Amygdala (tissue), 56 donors: Measurements from ENCODE around the gene NUP54.

Experiments used
- DNase-seq, 56 donors: peaks; one replicate each; lab custom pipeline; 2025; lab: John Stamatoyannopoulos, UW

Gene NUP54

GRCh38 chr4:76074993-76075600 is 73.1 kb downstream of the NUP54 start:
- DNase-seq: peak in 3 of 56 donors; percentile 3 to 8 (median 5)

DNA sequence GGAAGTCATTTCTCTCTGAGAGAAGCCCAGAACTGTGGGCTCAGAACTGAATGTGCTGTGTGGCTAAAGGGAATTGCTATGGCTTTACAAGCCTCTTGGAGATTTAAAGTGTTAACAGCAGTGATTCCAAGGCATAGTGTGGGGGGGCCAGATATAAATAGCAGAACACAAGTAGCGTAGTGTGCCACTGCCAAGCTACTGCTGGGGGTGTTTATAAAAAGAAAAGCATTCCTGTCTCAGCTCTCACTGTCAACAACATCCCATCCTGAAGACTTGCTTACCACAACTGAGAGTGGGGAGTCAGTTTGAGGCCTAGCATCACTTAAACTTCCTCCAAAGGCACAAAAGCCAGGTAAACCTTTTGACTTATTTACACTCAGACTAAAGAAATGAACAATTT is 73.7 kb downstream of the NUP54 start, which contains the start of gene ART3:
Gene ART3, plus strand, starts transcription at position 242 of the 400 bp plus-strand sequence. CDS start 1,181 bp downstream, outside the sequence.
- peak in 16 of 56 donors; percentile 0 to 54 (median 8) for DNase-seq

GRCh38 chr4:76072760-76073159 is 75.4 kb downstream of the NUP54 start:
- DNase-seq: no peak

DNA sequence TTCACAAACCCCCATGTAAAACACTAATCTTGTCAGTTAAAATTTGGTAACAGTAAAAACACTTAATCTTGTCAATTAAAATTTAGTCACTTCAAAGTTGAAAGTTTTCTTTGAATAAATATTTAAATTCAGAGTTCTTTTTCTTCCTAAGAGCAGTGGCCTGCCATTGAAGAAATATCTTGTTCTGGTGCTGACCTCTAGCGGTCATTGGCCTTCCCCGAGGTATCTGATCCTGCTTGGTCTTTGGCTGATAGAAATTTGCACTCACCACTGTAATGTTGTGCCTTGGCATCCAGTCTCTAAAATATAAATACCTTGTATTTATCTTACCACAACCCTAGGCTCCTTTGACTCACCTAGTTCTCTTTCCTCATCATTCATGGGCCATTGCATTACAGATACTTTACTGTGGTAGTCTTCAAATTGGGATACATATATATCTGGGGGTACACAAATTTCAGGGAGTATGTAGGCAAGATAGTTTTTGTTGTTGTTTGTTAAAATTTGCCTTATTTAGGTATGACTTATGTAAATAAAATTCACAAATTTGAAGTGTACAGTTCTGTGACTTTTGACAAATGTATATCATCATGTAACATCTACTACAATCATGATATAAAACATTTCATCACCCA is 80.4 kb downstream of the NUP54 start:
- peak in 43 of 56 donors; percentile 1 to 83 (median 35) for DNase-seq

DNA sequence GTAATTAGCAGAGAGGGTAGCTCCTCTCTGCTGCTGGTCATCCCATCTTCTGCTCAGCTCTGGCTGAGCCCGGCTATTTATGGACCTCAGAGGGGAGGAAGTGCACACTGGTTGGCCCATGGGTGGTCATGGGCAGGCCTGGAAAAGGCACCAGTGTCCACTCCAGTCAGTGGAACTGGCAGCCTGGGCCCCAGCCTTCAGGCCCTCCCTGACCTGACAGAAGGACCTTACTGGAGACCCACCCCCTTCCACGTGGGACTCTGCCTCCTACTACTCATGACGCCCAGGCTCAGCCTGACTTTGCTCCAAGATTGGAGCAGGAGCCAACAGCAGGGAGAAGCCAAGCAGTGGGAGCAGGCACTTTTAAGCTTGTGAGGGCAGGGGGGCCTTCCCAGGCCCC is 81.7 kb downstream of the NUP54 start:
- no peak for DNase-seq
